Brain microvascular endothelial cell (primary cell): ENCODE data around the gene CGB1.
"Not testable (repeated sequence)": the region's sequence is repeated elsewhere in the genome, so short reads cannot be mapped to it uniquely, and the experiment has no call there.

Experiments used
- DNase-seq: peaks from one replicate; pipeline ENCODE4 v3.0.0-alpha.2; 2020
- H3K27ac ChIP-seq: fragments of 250-450 bp; sonication (Bioruptor Pico); 2 replicates; pipeline ENCODE4 v1.5.1; 2020; ENCODE audit warnings: mild to moderate bottlenecking, moderate library complexity
- H3K27me3 ChIP-seq: fragments of 250-450 bp; sonication (Bioruptor Pico); replicated peaks from 2 replicates; pipeline ENCODE4 v1.5.1; 2020; ENCODE audit warnings: mild to moderate bottlenecking
- H3K36me3 ChIP-seq: fragments of 250-450 bp; sonication (Bioruptor Pico); replicated peaks from 2 replicates; pipeline ENCODE4 v1.5.1; 2020; ENCODE audit warnings: mild to moderate bottlenecking
- H3K4me3 ChIP-seq: 2 replicates; pipeline ENCODE4 v1.5.1; 2011; ENCODE audit warnings: low read depth, mild to moderate bottlenecking, control low read depth, low read length, moderate library complexity
- CTCF ChIP-seq: IDR thresholded peaks from 2 replicates; pipeline ENCODE4 v1.5.1; 2011; ENCODE audit warnings: low read depth, mild to moderate bottlenecking, moderate library complexity, low read length, control low read depth, inconsistent platforms; ENCODE audit errors: missing control alignments
- in situ Hi-C: cut with HindIII; loops from 2 replicates; pipeline ENCODE4 v1.10.0; 2017; ENCODE audit warnings: low sequenced_read_pairs, low pct_ligation_motif_present

The CGB1 gene

GRCh38 chr19:49036815-49037214 lies at the start of gene CGB1:
Gene CGB1 (minus strand): TSS chr19:49036895. CDS start chr19:49036711, 184 bp downstream.
- DNase-seq, H3K36me3 ChIP-seq, in situ Hi-C loops, H3K4me3 ChIP-seq, H3K27ac ChIP-seq, H3K27me3 ChIP-seq: not testable (repeated sequence)
- TF ChIP-seq CTCF, result peak; percentile 73

DNA sequence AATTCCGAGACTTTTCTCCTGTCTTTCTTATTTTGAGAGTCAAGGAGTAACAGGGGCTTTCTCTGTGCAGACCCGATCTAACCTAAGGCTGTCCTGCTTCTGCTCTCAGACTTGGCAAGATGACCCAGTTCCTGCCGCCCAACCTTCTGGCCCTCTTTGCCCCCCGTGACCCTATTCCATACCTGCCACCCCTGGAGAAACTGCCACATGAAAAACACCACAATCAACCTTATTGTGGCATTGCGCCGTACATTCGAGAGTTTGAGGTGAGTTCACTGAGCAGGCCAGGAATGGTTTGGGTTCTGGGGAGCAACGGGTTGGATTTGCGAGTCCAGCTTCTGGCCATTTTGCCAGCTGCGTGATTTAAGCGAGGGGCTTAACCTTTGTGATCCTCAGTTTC lies 49.6 kb upstream of the CGB1 start:
- Histone ChIP-seq H3K36me3 (peaks cover 39% of the 10 kb centered on the region), H3K4me3 (peak overlapping the region; percentile 96), H3K27me3 (no peaks in the 10 kb centered on the region), H3K27ac (no peak overlapping the region)
- in situ Hi-C loops, result no loop called here
- DNase-seq, result no peak
- TF ChIP-seq CTCF, result no peak

DNA sequence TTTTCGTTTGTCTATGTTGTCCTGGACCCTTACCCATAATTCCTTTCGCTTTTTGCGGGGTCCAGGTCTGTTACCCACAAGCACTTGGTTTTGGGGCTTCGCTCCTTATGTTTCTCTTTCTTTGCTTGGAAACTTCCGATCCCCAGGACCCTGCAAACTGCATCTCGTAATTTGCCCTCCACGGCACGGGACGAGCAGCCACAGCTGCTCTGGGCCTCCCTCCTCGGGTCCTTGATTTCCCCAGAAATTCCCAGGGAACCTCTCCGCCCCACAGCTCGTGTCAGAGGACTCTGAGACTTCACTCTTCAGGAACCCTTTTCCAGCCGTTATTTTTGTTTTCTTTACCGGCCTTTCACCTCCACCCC lies 49.2 kb upstream of the CGB1 start:
- peaks cover 34% of the 10 kb centered on the region for H3K36me3 ChIP-seq
- TF ChIP-seq CTCF, result no peak
- in situ Hi-C loops, result no loop called here
- H3K4me3 ChIP-seq, result peak overlapping the region; percentile 96
- no peak for DNase-seq
- H3K27me3 ChIP-seq, result no peaks in the 10 kb centered on the region
- H3K27ac ChIP-seq, result peak overlapping the region; percentile 86

DNA sequence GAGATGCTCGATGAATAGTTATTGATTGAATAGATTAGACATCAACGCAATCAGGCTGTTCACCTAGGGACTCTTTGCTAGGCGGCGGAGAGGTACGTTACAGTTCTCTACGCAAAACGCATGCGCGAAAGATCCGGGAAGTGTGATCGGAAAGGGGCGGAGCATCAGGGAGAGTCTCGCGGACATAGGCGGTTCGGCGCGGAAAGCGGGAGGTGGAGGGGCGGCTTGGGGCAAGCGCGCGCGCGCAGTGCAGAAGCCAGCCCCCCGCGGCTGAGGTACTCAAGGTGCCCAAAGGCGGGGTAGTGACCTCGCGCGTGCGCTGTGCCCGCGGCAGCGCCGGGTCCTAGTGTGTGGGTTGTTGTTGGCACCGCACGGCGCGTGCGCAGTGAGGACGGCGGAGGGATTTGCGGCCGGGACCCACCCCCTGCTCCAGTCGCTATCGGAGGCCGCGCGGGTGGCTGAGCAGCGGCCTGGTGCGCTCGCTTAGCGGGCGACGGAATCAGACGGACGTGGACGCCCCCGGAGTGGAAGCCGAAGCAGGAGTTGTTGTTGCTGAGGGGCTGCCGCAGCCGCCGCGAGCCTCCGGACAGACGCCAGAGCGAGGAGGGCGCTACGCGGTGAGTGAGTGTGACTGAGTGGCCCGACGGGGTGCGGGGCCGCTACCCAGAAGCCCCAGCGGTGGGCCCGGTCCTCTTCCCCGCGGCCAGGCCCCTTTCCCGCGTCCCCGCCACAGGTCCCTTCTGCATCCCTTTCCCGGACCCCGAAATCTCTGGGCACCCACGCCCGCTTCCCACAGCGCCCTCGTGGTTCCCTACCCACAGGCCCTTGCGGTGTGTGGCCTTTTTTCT lies 48.5 kb upstream of the CGB1 start, which contains the start of gene SNRNP70:
TSS of gene SNRNP70 (plus strand) at position 432 of the 848 bp plus-strand sequence. CDS start 964 bp downstream, outside the sequence.
- Histone ChIP-seq H3K27ac (peak within 1 kb of the TSS; percentile 86), H3K27me3 (no peaks in the 10 kb centered on the region), H3K36me3 (peaks cover 28% of the 10 kb centered on the region), H3K4me3 (peak within 1 kb of the TSS; percentile 96)
- in situ Hi-C loops, result no loop called here
- peak; percentile 99 for DNase-seq
- TF ChIP-seq CTCF, result no peak

GRCh38 chr19:49084206-49085019 lies 47.7 kb upstream of the CGB1 start:
- Histone ChIP-seq H3K36me3 (peaks cover 24% of the 10 kb centered on the region), H3K27me3 (no peaks in the 10 kb centered on the region), H3K4me3 (peak overlapping the region; percentile 96), H3K27ac (peak overlapping the region; percentile 86)
- TF ChIP-seq CTCF, result no peak
- in situ Hi-C loops, result no loop called here
- DNase-seq, result no peak
